ENCODE measurements around the gene ZBTB39.
"Not testable (repeated sequence)": the region's sequence is repeated elsewhere in the genome, so short reads cannot be mapped to it uniquely, and the experiment has no call there.

Gene ZBTB39

GRCh38 chr12:56978397-56979138 is 27.8 kb downstream of the ZBTB39 start:
- DNase-seq = no peak

DNA sequence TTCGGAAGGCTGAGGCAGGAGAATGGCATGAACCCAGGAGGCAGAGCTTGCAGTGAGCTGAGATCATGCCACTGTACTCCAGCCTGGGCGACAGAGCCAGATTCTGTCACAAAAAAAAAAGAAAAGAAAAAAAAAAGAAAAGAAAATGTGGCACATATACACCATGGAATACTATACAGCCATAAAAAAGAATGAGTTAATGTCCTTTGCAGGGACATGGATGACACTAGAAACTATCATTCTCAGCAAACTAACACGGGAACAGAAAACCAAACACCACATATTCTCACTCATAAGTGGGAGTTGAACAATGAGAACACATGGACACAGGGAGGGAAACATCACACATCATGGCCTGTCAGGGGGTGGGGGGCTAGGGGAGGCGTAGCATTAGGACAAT is 29.0 kb downstream of the ZBTB39 start:
- not testable (repeated sequence) for DNase-seq

DNA sequence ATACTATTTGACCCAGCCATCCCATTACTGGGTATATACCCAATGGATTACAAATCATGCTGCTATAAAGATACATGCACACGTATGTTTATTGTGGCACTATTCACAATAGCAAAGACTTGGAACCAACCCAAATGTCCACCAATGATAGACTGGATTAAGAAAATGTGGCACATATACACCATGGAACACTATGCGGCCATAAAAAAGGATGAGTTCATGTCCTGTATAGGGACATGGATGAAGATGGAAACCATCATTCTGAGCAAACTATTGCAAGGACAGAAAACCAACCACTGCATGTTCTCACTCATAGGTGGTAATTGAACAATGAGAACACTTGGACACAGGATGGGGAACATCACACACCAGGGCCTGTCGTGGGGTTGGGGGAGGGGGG is 32.1 kb downstream of the ZBTB39 start:
- DNase-seq = not testable (repeated sequence)

DNA sequence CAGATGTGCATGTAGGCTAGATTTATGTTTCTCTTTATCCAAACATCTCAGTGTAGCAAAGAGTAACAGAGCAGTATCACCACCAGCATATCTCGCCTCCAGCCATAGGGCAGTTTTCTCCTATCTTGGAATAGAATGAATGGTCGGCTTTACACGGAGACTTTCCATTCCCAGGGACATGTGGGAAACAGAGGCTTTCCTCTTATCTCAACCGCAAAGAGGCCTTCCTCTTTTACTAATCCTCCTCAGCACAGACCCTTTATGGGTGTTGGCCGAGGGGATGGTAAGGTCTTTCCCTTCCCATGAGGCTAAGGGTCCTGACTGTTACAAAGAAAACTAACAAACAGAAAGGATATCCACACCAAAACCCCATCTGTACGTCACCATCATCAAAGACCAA is 37.4 kb downstream of the ZBTB39 start:
- not testable (repeated sequence) for DNase-seq

DNA sequence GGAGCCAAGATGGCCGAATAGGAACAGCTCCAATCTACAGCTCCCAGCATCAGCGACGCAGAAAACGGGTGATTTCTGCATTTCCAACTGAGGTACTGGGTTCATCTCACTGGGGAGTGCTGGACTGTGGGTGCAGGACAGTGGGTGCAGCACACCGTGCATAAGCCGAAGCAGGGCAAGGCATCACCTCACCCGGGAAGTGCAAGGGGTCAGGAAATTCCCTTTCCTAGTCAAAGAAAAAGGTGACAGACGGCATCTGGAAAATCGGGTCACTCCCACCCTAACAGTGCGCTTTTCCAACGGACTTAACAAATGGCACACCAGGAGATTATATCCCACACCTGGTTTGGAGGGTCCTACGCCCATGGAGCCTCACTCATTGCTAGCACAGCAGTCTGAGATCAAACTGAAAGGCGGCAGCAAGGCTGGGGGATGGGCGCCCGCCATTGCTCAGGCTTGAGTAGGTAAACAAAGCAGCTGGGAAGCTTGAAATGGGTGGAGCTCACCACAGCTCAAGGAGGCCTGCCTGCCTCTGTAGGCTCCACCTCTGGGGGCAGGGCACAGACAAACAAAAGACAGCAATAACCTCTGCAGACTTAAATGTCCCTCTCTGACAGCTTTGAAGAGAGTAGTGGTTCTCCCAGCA is 40.2 kb downstream of the ZBTB39 start:
- not testable (repeated sequence) for DNase-seq

- DNase-seq = not testable (repeated sequence)
Measured at GRCh38 chr12:56965124-56965523, 41.2 kb downstream of the ZBTB39 start.

GRCh38 chr12:56963557-56963956 is 42.8 kb downstream of the ZBTB39 start:
- DNase-seq = not testable (repeated sequence)

DNA sequence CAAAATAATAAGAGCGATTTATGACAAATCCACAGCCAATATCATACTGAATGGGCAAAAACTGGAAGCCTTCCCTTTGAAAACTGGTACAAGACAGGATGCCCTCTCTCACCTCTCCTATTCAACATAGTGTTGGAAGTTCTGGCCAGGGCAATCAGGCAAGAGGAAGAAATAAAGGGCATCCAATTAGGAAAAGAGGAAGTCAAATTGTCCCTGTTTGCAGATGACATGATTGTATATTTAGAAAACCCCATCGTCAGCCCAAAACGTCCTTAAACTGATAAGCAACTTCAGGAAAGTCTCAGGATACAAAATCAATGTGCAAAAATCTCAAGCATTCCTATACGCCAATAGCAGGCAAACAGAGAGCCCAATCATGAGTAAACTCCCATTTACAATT is 44.1 kb downstream of the ZBTB39 start:
- DNase-seq = not testable (repeated sequence)

DNA sequence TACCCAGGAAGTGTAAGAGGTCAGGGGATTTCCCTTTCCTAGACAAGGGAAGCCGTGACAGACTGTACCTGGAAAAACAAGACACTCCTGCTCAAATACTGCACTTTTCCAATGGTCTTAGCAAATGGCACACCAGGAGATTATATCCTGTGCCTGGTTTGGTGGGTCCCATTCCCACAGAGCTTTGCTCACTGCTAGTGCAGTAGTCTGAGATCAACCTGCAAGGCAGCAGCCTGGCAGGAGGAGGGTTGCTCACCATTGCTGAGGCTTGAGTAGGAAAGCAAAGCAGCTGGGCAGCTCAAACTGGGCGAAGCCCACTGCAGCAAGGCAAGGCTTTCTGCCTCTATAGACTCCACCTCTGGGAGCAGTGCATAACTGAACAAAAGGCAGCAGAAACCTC is 47.9 kb downstream of the ZBTB39 start:
- DNase-seq = no peak

DNA sequence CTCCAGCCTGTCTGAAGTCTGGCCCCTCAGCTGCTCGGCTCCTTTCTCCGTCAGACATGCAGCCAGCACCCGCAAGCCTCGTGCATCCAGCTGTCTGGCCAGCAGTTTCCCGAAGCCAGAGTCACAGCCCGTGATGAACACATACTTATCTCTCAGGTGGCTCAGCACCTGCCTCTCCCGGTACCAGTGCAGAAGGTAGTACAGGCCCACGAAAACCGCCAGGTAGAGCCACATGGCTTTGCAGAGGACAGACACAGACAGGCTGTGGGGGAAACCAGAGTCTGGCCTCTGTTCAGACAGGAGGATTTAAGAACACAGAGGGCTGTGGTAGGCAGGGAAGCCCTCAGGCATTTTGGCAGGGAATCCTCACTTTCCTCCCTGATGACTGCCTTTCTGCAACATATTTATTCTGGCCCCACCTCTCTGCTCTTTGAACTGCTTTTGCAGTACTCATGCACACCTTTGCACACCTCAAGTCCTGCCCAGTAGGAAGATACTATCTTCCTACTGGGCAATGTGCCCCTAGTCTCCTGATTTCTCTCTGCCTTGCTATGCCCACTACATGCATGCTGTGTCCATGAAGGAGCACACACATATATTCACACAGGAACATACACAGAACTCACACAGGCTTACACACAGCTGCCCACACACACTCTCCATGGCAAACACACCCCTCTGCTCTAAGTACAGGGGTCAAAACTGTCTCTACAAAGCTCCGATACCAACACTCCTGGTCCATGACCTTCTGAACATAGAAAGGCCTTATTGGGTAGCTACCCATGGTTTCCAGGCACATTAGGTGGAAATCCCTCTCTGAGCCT is 48.9 kb downstream of the ZBTB39 start, which contains the start of gene RDH16:
Gene RDH16 (minus strand): TSS at position 380 of the 824 bp plus-strand sequence. CDS start 146 bp downstream, at position 234.
- DNase-seq = no peak

GRCh38 chr12:56955631-56956256 is 50.6 kb downstream of the ZBTB39 start:
- no peak for DNase-seq

GRCh38 chr12:56954958-56955355 is 51.4 kb downstream of the ZBTB39 start:
- no peak for DNase-seq

DNA sequence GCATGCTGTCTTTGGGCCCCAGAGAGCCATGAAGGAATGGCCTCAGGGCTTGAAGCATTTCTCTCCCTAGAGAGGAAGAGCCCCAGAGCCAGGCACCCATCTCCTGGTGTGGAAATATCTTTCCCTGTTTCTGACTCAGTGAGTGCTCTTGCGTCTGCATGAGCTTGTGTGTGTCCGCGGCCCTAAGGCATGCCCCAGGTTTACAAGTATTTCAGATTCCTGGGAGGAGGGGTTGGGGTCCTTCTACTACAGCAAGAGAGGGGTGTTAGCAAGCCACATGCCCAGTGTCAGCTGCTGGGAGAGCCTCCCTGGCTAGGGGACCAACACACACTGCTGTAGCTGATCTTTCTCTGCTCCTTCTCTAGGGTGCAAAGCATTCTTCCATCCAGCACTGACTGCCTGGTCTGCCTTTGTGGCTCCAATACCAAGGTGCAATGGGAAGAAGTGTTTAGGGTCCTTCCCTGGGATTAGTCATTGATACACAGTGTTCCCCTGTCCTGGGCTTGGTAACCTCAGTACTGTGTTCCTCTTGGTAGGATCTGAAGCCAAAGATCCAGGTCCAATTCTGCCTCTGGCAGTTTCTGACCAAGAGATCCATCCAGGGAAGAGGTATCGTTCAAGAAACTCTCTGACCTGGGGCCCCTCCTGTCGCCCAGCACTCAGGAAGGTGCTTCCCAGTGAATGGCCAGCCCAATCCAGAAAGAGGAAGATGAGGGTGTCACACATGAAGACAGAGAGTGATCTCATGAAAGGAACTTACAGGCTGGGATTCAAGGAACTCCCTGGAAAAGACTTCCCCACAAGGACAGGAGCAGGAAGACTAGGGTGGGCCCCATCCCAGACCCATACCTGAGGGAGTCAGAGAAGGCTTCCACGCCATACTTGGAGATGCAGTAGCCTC is 52.0 kb downstream of the ZBTB39 start:
- no peak for DNase-seq

- no peak for DNase-seq
Measured at GRCh38 chr12:56953314-56953713, 53.0 kb downstream of the ZBTB39 start.

DNA sequence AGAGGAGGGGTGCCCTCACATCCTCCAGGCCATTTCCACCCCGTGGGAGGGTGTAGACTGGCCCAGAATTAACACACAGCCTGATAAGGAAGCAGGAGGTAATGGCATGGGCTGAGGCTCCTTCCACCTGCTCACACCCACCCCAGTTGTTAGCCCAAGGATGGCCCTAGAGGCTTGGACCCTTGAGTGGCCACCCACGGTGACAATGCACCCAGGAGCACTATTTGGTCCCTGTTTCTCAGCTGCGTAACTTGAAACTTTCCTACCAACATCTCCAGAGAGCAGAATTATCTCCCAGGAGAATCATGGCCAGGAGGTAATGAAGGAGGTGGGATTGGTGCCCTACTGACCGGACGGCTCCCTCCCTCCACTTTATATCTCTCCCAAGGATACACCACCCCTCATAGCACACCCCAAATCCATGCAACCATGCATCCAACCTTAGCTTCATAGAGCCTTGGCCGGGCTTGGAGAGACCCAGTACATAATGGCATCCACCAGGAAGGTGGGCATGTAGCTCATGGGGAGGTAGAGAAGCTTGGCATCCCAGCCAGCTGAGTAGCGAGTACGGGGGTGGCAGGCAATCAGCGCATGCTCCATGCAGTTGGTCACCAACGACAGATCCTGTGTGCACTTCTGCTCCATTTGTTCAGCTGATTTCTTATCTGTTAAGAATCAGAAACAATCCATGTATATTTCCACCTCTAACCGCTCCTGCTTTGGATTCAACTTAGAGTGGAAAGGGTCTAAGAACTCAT is 54.6 kb downstream of the ZBTB39 start:
- DNase-seq = no peak

DNA sequence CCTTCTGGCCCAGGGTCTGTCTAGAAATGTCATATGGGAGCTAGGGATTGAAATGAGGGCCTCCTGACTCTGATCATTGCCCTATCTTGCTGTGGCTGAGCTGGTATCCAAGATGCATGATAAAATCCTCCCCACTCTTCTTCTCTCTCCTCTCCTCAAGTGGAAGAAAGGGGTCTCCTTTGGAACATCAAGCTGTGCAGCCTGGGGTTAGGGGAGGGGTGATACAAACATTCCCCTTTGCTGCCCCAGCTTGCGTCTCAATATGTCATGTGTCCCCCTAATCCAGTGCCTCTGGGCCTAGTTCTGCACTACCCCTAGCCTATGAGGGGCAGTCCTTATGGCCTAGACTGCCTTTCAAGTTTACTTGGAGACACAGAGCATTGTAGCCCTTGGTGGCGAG is 57.5 kb downstream of the ZBTB39 start:
- DNase-seq = no peak

Measured in effector CD8-positive, alpha-beta T cell (primary cell).